Stimulated activated CD8-positive, alpha-beta memory T cell treated with anti-CD3 and anti-CD28 coated beads, Interleukin-2, amount 100 ng/mL, for 48 hours (primary cell): ENCODE results near the gene MX2.
"Not testable (repeated sequence)": the region's sequence is repeated elsewhere in the genome, so short reads cannot be mapped to it uniquely, and the experiment has no call there.

Experiments
- DNase-seq, 2 donors: peaks; one replicate each; pipeline ENCODE4 v3.0.0-alpha.2; 2020; ENCODE audit warnings: low read depth in 2 of 2

Gene MX2

DNA sequence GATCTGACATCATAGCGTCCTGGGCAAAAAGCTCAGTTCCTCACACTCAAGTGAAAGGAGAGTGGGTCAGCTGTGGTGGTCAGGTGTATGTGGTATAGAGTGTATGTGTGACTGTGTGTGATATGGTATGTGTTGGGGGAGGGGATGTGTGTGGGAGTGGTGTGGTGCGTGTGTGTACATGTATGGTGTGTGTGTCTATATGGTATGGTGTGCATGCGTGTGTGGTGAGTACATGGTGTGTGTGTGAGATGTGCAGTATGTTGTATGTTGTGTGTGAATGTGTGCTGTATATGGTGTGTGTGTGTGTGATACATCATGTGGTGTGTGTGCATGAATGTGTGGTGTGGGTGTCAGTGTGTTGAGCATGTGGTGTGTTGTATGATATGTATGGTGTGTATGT lies 24.3 kb upstream of the MX2 start:
- DNase-seq = no peak

DNA sequence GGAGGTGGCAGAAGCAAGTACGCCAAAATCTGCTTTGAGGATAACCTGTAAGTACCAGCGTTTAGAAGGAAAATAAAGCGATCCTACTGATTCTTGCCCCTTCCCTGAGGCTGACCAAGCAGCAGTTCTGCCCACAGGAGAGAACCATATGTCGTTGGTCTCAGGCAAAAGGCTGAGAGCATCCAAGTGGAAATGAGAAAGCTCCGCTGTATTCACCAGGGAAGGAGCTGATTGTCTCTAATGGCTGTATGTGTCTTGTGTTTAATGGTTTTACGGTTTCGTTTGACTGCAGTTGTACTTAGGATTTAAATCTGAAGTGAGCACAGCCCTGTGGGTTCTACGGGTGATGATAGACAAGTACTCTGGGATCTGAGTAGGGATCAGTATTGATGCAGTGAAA lies 23.4 kb upstream of the MX2 start:
- DNase-seq = no peak

DNA sequence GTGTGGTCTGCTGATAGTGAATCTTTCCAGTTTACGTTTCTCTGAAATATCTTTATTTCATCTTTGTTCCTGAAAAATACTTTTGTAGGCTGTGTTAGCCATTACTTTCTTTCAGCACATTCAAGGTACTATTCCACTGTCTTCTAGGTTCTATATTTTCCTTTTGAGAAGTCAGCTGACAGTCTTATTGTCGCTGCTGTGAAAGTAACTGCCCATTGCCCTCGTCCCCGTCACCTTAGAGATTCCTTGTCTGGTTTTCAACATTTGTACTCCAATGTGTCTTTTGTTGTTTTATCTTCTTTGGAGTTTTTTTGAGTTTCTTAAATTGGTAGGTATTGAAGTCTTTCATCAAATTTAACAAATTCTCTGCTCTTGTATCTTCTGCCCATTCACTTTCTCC lies 19.8 kb upstream of the MX2 start:
- no peak for DNase-seq

DNA sequence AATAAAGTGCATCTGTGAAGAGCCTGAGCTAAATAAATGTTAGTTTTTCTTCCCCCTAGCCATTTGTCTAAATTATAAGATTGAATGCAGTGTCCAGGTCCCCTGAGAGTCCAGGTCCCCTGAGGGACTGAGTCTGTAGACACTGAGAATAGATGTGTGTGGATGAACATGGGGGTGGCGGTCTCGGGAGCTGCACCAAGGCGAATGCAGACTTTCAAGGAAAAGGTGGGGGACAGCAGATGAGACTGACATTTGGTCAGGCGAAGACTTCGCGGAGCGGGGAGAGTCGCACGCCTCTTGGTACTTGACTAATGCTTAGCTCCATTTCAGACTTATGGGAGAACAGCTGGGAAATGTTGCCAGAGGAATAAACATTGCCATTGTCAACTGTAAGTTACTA lies 17.7 kb upstream of the MX2 start:
- DNase-seq = no peak

DNA sequence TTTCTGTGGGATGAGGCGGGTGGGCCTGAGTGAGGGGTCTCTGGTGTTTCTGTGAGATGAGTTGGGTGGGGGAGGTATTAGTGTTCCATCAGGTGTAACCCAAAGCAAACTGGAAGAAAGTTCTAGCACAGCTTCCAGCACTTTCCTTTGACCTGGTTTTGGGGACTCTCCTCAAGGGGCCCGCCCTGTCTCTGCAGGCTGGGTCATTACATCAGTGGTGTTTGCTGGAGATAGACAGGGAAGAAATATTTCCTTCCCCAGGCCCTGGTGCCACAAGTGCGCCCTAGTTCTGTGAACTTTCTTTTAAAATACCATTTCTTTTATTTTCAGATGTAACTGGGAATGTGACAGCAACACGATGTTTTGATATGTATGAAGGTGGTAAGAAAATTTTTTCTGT lies 16.5 kb upstream of the MX2 start:
- no peak for DNase-seq

DNA sequence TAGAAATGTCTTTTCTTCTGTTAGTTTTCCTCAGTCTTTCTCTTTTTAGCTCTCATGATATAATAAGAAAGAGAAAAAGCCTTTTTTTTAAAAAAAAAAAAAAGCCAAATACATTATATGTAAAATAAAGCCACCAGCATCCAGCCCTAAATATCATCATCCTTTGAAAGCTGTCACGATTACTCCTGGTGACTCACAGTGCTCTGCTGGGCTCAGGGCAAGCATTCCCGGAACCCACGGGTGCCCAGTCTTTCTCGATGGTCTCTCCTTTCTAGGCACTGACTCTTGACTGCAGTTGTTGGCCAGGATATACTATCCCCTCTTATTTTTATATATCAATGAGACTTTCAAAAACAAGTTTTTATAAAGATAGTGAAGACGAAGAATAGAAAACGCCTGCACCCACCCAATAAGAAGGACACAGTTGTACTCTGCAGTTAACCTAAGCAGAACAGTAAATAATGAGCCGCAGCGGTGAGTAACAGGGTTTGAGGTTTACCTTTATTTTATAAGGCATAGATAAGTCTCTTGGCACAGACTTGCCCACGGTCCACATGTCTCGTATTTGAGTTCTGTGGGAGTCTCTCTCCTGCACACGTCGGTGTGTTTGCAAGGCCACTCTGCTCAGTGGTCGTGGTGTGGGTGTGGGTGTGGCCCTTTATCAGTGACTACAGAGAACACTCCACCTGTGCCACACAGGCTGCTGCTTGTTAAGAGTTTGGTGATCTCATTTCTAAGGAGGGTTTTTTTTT lies 15.7 kb upstream of the MX2 start:
- no peak for DNase-seq

DNA sequence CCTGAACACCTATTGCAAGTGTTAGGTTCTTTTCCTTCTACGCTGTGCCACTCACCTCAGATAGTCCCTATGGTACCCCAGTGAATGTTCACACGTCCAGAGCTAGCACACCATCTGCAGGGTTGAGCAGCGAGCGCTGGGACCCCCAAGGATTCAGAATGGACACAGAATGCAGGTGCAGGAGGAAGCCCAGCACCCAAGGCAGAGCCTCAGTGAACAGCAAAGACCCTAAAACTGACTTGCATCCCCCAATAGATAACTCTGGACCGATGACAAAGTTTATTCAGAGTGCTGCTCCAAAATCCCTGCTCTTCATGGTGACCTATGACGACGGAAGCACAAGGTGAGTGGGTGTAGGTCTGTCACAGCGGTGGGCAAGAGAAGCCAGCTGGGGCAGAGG lies 15.1 kb upstream of the MX2 start:
- no peak for DNase-seq

DNA sequence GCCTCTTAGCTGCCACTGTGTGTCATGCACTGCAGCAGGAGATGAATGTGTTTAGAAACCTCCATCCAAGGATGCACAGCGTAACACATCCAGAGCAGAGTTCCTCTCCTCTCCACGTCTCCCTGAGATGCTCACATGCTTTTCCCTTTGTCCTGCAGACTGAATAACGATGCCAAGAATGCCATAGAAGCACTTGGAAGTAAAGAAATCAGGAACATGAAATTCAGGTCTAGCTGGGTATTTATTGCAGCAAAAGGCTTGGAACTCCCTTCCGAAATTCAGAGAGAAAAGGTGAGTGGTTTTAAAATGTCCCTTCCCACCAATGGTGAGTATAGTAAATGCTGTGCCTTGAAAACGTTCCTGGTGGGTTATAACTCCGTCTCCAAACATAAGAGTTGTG lies 13.4 kb upstream of the MX2 start:
- no peak for DNase-seq

DNA sequence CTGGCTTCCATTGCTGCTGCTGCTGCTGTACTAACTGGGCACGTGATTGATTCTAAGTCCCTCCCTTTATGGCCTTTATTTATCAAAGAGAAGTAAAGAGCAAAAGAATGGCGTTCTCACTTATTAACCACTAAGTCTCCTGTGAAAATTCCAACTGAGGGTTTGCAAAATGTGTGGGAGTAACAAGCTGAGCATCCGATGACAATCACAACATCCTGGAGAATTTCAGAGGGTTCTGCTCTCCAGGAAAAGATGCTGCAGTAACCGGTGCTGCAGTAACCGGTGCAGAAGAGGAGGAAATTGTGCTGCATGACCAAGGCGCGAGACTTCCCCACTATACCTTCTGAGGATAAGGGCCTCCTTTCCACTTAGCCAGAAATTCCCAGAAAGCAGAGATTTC lies 12.7 kb upstream of the MX2 start:
- DNase-seq = no peak

DNA sequence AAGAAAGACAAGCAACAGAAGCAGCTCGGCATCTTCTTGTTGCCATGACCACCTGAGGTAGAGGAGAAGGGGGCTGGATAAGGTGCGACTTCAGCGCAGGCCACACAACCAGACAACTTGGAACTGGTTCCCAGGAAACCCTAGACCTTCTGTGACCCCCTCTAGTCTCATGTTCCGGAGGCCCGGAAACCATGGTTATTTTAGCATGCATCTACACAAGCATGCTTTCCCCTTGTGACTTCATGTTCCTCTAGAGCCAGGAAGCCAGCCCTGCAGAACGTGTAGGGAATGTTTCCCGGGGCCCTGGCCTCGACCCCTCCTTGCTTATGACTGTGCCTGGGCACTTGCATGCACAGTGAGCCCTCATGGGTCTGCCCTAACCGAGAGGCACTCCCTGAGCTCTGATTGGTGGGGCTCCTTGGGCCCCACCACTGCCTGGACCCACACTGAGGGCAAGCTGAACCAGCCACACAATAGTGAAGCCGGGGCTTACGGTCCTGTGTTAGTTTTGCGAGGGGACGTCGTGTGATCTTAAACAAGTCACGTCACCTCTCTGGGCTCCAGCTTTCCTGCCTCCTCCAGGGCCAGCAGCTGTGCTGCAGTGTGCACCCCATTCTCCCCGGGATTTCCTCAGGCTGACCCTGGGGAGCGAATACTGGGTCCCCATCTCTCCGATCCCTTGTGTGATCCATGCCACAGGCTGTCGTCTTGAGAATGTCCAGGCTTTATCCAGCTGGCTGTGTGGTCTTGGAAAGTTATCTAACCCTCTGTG lies 12.0 kb upstream of the MX2 start:
- DNase-seq = no peak

DNA sequence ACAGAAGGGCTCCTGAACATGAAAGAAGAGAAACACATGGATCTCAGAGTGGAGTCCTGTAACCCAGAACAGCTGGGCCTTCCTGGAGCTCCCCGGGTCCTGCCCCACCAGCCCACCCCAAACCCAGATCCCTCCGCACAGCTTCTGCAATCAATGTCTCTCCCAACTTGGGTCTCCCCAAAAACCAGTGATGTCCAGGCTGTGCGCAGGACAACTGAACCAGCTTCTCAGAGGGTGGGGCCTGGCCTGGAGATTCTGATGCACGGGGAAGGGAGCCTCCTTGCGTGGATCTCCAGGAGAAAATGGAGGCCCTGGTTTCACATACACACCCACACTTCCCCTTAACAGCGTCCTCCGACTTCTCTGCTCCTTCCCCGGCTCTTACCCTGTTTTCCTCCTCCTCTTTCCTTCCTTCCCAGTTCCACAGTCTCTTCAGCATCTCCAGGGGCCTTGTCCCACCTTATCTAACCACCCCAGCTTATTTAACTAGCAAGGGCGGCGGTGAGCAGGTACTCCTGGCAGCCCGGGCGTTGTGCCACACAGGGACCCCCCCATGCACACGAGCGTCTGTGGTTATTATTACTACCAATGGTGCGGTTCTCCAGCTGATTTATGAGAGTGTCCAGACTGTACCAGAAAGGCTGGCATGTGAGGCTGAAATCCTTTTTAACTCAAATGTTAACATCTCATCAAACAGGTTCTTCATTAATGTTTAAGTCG lies 11.2 kb upstream of the MX2 start:
- DNase-seq = no peak

DNA sequence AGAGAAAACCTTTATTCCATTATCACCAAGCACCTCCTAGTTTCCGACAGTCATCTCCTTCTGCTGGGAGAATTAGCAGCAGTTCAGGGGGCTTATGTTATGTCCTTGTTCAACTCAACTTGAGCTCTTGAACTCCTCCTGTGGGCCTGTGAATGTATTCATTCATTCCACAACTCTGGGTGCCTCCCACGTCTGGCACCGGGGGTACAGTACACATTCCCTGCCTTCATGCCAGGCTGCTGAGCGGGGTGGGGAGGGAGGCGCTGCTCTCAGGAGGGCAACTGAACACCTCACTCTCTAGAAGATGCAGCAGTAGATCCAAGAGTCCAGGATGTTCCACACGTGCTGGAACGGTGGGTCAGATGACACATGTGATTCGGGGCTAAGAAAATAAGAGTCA lies 4.3 kb upstream of the MX2 start:
- no peak for DNase-seq

DNA sequence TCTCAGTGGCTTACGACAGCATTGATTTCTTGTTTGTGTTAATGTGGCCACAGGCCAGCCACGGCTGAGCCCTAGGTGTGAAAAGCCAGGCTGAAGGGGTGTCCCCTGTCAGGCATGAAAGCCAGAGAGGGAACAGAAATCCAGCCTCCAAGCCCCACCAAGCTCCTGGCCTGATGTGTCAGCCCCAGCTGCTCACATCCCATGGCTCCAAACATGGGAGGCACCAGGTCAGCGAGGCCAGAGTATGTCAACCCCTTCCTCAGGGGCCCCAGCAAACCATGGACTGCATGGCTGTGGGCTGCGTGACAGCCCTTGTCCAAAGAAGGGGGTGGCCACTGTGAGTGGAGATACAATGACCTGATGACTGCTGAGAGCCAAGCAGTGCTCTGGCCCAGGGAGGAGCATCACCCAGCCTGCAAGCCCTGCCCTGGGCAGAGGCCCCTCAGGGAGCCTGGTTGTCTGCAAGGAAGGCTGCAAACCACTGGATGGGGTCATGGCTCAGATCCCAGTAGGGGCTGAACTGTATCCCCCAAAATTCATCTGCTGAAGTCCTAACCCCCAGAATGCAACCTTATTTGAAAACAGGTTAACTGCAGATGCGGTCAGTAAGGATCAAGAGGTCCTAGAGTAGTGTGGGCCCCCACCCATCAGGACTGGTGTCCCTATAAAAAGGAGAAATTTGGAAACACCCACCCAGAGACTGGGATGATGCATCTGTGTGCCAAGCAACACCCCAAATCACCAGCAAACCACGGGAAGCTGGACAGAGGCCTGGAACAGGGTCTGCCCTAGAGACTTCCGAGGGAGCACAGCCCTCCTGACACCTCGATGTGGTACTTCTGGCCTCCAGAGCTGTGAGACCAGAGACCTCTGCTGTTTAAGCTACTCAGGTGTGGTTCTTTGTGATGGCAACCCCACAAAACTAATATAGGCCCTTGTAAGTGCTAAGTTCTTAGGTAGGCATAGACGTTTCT lies 3.3 kb upstream of the MX2 start:
- no peak for DNase-seq

DNA sequence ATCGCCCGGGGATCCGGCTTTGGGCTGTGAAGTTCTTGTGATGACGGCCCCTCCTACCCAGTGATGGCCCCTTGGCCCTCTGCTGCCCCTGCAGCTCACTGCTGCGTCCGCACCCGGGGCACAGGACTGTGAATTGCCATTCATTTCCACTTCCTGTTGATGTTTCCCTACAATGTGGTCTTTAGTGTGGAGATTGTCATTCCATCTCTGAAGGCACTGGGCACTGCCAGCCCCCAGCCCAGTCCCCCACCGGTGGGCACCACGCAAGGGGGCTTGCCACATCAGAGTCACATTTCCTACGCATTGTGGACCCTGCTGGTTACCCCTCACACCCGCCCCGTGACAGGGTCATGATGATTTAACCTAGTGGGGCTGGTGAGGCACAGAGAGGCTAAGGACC lies 2.5 kb upstream of the MX2 start:
- DNase-seq = no peak

DNA sequence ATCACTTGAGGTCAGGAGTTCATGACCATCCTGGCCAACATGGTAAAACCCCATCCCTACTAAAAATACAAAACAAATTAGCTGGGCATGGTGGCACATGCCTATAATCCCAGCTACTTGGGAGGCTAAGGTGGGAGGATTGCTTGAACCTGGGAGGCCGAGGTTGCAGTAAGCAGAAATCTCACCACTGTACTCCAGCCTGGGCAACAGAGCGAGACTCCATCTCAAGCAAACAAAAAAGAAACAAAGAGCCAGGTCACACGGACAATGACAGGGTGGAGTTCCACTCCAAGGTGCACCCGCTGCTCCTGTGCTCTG lies 2.1 kb upstream of the MX2 start:
- not testable (repeated sequence) for DNase-seq

DNA sequence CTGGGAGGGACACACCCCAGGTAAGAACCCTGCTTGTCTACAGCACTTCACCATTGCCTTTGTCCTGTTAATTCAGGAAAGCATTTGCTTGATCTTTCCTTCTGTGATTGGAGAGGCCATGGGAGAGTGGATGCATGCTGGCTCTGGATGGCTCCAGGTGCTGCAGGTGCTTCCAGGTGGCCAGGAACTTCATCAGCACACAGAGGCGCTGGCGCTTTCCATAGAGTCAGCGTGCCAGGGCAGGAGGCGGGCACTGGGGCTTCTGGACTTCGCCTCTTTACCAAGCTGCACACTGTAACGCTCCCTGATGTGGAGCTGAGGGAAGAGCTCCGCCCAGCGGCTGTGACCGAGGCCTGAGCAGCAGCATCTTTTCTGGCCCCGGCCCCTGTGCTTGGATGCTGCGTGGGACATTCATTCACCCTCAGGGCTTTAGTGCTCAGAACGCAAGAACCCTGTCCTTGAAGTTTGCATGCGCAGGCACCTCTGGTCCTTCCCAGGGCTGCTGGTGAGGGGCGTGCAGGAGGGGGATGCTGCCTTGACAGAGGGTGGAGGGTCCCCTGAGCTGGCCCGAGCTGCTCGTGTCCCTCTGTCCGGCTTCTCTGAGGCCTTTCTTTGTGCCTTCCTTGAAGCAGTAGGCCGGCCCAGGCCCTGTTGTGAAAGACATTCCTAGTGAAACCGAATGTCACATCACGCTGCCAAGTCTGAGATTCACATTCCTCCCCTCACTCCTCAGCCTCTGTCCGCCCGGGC lies 1.6 kb upstream of the MX2 start:
- no peak for DNase-seq

DNA sequence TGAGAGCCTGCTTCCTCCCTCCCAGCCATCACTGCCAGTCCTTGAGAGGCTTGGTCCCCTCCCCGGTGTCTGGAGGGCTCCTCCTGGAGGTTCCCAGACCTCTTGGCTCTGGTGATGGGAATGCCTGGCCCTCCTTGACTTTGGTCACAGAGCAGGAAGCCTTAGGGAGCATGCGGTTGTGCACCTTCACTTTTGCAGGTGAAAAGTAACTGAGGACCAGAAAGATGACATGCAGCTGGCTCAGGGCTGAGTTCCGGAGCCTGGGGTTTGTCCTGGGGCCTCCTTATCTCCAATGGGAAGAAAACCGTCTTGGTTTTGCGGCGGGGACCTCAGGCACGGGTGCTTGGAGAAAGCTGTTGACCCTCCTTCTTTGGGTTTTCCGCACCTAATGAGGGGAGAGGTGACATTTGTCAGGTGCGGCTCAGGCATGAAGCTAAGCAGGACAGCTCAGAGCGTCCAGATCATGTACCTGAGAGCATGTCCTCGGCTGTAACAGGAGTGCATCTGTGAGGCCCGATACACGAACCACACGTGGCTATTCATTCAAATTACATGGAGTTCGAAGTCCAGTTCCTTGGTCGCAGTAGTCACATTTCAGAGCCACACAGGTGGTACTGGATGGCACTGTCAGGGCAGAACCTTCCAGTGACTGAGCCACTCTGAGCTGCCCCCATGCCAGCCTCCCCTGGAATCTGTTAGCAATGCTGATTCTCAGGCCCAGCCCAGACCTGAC lies 608 bp upstream of the MX2 start:
- no peak for DNase-seq

DNA sequence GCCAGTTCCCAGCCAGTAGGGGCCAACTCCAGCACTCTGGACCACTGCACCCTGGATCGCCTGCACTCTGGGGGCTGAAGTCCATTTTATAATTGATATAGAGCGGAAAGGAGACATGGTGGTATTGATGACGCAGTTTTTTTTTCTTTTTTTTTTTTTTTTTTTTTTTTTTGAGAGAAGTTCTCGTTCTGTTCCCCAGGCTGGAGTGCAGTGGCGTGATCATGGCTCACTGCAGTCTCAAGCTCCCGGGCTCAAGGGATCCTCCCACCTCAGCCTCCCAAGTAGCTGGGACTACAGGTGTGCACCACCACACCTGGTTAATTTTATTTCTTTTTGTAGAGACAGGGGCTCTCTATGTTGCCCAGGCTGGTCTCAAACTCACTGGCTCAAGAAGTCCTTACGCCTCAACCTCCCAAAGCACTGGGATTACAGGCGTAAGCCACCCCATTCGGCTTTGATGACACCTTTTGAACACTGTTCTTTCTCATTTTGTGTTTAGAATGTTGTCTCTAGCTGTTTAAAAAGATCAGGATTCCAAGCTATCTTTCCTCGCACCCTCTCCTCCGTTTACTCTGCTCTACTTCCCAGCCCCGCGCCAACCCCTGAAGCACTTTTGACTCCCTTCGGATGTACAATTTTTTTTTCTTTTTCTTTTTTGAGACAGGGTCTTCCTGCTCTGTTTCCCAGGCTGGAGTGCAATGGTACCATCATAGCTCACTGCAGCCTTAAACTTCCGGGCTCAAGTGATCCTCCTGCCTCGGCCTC lies 960 bp downstream of the MX2 start:
- no peak for DNase-seq

DNA sequence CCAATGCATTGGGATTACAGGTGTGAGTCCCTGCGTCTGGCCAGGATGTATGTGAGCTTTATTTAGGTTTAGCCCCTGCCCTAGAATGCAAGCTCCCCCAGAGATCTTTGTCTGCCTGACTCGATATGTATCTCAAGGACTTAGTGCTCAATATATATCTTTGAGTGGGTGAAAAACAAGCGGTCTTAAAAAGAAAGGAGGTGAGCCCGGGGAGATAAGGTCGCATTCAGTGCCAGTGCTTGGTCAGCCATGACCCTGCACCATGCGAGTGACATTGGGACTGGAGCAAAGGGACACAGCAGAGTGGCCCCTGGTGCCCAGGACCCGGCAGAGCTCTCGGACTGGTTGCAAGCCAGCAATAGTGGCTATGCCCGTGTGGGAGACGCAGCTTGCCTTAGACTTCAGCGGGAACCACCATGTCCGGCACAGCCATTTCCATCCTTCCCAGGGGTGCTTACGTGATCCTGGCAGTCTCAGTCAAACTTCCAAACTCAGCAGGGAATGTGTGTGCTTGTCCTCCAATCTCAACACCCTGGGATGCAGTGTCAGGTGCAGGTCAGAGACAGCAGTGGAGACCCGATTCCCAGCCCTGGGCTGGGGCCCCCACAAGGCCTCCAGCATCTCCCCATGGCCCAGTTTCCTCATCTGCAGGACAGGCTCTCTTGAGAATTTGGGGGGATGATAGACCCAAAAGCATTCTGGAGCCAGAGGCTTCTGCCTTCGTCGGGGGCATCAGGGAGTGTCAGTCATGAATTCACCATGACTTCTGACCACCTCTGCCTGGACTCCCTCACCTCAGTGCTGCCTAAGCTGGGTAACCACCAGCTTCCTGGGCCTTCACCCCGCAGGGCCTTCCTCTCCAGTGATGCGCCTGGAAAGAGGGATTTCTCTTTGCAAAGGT lies 1.8 kb downstream of the MX2 start:
- no peak for DNase-seq
